ENCODE results near the gene PLD4.

The PLD4 gene

DNA sequence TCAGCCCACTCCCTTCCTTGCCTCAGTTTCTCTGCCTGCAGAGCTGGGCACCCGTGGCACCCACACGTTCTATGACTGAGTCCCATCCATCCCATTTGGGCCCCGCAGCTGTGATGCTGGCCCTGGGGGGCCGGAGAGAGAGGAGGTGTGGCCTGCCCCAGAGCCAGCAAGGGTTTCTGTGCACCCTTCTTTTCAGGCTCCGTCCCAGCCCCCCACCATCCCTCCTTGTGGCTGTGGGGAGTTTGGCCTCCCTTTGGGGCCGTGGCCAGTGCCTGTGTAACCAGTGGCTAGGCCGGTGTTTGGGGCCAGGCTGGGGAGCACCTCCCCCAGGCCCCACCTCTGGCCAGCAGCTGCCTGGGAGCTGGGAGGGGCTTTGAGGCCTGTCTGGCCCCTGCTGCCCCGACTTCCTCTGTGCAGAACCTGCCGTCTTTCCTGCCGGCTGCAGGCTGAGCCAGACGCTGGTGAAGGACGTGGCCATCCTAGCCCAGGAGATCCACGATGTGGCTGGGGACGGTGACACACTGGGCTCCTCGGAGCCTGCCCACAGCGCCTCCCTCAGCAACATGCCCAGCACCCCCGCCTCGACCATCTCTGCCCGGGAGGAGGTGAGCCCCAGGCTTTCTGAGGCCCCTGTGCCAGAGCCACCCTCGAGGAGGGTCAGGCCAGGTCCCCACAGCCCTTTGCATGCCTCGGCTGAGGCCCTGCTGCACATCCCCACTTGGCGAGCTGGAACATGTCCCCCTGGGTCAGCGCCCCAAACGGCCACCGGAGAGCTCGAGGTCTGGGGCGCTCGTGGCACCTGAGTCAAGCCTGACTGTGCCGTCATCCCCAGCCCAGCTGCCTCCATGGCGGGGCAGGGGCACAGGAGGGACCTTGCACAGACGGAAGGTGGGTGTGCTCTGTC lies 31.9 kb upstream of the PLD4 start:
- Mint-ChIP-seq H3K4me3 (no peak overlapping the region), H3K27me3 (ENCODE audit: low read depth, poor library complexity) (peaks cover 4% of the 10 kb centered on the region), H3K9me3 (no peaks in the 10 kb centered on the region), H3K36me3 (ENCODE audit: low read depth) (no peaks in the 10 kb centered on the region), H3K4me1 (peaks cover 16% of the 10 kb centered on the region), H3K27ac (no peak overlapping the region)
- no peak for DNase-seq
- TF ChIP-seq, protein P1, sequence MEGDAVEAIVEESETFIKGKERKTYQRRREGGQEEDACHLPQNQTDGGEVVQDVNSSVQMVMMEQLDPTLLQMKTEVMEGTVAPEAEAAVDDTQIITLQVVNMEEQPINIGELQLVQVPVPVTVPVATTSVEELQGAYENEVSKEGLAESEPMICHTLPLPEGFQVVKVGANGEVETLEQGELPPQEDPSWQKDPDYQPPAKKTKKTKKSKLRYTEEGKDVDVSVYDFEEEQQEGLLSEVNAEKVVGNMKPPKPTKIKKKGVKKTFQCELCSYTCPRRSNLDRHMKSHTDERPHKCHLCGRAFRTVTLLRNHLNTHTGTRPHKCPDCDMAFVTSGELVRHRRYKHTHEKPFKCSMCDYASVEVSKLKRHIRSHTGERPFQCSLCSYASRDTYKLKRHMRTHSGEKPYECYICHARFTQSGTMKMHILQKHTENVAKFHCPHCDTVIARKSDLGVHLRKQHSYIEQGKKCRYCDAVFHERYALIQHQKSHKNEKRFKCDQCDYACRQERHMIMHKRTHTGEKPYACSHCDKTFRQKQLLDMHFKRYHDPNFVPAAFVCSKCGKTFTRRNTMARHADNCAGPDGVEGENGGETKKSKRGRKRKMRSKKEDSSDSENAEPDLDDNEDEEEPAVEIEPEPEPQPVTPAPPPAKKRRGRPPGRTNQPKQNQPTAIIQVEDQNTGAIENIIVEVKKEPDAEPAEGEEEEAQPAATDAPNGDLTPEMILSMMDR (IDR thresholded peaks at IDR 0.05), result no peak

DNA sequence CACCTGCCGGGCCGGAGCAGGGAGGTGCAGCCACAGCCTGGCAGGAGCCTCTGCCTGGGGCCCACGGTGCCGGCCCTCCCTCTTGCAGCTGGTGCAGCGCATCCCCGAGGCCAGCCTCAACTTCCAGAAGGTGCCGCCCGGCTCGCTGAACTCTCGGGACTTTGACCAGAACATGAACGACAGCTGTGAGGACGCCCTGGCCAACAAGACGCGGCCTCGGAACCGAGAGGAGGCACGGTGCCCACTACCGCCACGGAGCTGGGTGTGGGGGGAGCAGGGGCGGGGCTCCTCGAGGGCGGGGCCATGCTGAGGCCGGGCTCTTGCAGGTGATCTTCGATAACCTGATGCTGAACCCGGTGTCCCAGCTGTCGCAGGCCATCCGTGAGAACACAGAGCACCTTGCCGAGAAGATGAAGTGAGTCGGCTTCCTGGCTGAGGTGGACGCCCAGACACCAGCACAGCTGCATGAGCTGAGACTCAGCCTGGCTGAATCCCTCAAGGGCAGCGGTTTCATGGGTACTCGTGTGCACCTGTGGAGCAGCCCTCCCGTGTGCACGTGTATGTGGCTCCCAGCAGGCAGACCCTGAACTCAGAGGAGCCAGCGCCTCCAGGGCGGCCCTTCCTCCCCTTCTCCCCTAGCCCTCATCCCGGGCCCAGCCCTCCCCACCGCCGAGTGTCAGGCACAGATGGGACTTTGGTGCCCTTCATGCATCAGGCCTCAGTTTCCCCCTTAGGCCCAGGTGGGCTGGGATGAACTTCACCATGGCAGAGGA lies 31.1 kb upstream of the PLD4 start:
- TF ChIP-seq, protein P1 (IDR thresholded peaks at IDR 0.05), result no peak
- no peaks in the 10 kb centered on the region for H3K36me3 Mint-ChIP-seq (ENCODE audit: low read depth)
- peaks cover 4% of the 10 kb centered on the region for H3K27me3 Mint-ChIP-seq (ENCODE audit: low read depth, poor library complexity)
- DNase-seq, result no peak
- H3K4me1 Mint-ChIP-seq, result peaks cover 18% of the 10 kb centered on the region
- no peak overlapping the region for H3K27ac Mint-ChIP-seq
- H3K9me3 Mint-ChIP-seq, result no peaks in the 10 kb centered on the region
- H3K4me3 Mint-ChIP-seq, result no peak overlapping the region

DNA sequence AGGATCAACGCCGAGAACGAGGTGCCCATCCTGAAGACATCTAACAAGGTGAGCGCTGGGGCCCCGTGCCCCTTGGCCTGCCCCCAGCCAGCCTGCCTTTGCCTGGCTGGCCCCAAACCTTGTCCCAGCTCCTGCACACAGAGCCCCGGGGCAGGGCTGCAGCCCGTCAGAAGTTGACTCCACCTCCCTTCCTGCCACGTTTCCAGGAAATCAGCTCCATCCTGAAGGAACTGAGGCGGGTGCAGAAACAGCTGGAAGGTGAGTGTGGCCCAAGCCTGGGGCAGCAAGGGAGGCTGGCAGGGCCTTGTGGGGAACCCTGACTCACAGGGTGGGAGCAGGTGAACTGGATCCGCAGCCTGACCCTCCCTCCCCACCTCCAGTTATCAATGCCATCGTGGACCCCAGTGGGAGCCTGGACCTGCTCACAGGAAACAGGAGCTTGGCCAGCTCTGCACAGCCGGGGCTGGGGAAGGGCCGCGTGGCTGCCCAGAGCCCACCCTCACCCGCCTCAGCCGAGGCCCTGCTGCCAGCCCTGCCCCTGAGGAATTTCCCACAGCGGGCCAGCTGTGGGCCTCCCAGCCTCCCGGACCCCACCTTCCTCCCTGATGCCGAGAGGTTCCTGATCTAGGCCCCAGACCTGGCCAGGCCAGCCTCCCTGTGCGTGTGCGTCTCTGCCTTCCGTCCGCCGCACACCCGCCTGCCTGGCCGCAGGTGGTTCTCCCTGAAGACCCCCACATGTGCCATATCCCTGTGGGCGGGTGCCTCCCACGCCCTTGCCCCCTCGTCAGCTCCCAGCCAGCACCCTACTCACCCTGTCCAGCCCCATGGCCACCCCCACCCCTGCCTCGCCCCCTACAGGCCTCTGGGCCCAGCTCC lies 30.1 kb upstream of the PLD4 start:
- TF ChIP-seq, protein P1 (IDR thresholded peaks at IDR 0.05), result no peak
- Mint-ChIP-seq H3K9me3 (no peaks in the 10 kb centered on the region), H3K36me3 (ENCODE audit: low read depth) (no peaks in the 10 kb centered on the region), H3K27ac (no peak overlapping the region), H3K4me1 (peaks cover 14% of the 10 kb centered on the region), H3K27me3 (ENCODE audit: low read depth, poor library complexity) (peaks cover 4% of the 10 kb centered on the region), H3K4me3 (no peak overlapping the region)
- no peak for DNase-seq

DNA sequence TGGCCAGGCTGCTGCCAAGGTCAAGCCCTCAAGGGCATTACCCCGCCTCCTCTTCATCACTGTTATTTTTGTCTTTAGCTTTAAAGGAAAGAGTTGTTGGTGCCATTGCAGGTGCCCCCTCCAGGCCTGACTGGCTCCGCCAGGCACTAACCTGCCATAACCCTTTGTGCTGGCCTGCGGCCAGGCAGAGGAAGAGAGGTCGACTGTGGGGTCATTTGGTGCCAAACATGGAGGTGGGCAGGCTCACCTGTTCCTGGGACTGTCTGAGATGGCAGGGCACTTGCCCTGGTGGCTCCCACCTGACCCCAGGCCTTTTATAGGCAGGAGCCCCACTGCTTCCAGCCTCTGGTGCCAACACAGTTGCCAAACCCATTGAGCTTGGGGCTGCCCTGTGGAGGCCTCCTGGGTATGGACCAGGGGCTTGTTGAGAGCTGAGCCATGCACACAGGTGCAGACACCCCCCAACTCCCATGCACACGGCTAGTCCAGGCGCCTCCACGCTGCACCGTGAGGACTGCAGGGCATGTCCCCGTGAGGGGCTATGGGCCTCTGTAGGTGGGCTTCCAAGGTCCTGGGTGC lies 29.4 kb upstream of the PLD4 start:
- Mint-ChIP-seq H3K27ac (no peak overlapping the region), H3K9me3 (no peaks in the 10 kb centered on the region), H3K27me3 (ENCODE audit: low read depth, poor library complexity) (peaks cover 10% of the 10 kb centered on the region), H3K4me3 (no peak overlapping the region), H3K4me1 (peaks cover 13% of the 10 kb centered on the region), H3K36me3 (ENCODE audit: low read depth) (no peaks in the 10 kb centered on the region)
- TF ChIP-seq, protein P1 (IDR thresholded peaks at IDR 0.05), result no peak
- no peak for DNase-seq

DNA sequence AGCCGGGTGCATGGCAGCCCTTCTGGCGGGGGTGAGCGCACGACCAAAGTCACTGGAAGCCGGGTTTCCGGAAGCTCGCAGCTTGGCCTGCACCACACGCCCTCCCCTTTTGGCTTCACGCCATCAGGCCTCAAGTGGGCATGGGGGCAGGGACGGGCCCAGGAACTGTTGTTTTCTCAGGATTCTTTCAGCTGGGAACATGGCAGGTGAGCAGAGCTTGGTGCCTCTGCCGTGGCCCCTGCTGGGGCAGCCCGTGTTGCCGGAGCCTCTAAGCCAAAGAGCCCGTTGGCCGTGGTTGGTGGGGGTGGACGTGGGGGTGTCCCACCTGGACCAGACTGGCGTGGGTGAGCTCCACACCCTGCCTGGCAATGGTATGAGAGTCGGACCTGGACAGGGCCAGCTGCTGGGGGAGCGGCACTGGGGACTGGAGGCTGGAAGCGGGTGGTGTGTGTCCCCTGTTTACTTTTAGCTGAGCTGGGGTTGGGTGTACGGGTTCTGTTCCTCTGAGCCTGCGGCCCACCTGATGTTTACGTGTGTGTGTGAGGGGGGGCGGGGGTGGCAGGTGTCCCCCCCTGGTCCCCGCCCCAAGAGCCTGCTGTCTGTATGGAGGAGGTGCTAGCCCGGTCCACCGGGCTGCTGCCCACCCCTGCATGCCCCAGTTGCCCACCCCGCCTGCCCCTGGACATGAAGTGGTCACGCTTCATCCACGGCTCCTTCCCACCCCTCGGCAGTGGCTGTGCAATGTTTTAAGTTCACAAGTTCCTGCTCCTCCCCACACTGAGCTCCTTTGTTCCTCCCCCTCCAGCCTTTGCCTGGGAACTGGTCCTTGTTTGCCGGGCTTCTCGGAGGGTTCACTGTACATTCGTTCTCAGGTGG lies 28.7 kb upstream of the PLD4 start:
- Mint-ChIP-seq H3K27me3 (ENCODE audit: low read depth, poor library complexity) (peaks cover 17% of the 10 kb centered on the region), H3K4me1 (peaks cover 13% of the 10 kb centered on the region), H3K27ac (no peak overlapping the region), H3K36me3 (ENCODE audit: low read depth) (no peaks in the 10 kb centered on the region), H3K9me3 (no peaks in the 10 kb centered on the region), H3K4me3 (no peak overlapping the region)
- no peak for DNase-seq
- TF ChIP-seq, protein P1 (IDR thresholded peaks at IDR 0.05), result no peak

All from nephron progenitor cell (in vitro differentiated cells).